ENCODE measurements around the gene PPP1R3F.

DNA sequence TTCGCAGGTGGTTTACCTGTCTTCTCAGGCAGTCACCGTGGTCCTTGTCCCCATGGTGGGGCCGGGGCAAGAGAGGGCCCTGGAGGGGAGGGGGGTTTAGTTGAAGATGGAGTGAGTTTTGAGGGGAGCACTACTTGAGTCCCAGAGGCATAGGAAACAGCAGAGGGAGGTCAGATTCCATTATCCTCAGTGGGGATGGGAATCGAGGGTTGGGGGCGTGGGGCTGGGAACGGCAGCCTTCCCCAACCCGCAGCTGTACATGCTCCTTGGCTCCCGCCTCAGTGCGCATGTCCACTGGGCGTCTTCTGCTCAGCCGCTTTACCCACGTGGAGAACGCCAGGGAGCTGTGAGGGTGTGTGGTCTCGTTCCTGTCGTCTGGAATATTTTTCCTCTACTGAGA lies 33.8 kb downstream of the PPP1R3F start, which contains the start of gene GAGE10:
- TF ChIP-seq, protein P1, sequence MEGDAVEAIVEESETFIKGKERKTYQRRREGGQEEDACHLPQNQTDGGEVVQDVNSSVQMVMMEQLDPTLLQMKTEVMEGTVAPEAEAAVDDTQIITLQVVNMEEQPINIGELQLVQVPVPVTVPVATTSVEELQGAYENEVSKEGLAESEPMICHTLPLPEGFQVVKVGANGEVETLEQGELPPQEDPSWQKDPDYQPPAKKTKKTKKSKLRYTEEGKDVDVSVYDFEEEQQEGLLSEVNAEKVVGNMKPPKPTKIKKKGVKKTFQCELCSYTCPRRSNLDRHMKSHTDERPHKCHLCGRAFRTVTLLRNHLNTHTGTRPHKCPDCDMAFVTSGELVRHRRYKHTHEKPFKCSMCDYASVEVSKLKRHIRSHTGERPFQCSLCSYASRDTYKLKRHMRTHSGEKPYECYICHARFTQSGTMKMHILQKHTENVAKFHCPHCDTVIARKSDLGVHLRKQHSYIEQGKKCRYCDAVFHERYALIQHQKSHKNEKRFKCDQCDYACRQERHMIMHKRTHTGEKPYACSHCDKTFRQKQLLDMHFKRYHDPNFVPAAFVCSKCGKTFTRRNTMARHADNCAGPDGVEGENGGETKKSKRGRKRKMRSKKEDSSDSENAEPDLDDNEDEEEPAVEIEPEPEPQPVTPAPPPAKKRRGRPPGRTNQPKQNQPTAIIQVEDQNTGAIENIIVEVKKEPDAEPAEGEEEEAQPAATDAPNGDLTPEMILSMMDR (IDR thresholded peaks at IDR 0.05; ENCODE audit: borderline replicate concordance, extremely low read depth, low read length, poor library complexity, severe bottlenecking) = no peak
- TF ChIP-seq EZH2 (IDR thresholded peaks at IDR 0.05; ENCODE audit: borderline replicate concordance, low read depth, low read length, severe bottlenecking) = no peak
